ENCODE data around the gene PIGV. TPM values are rescaled to one million over a fixed set of nuclear protein-coding genes. Genes with fewer than 3 reads are reported as not detected.

Gene PIGV
- total RNA-seq, 1 experiment from 2014 or later = 7.5 TPM

DNA sequence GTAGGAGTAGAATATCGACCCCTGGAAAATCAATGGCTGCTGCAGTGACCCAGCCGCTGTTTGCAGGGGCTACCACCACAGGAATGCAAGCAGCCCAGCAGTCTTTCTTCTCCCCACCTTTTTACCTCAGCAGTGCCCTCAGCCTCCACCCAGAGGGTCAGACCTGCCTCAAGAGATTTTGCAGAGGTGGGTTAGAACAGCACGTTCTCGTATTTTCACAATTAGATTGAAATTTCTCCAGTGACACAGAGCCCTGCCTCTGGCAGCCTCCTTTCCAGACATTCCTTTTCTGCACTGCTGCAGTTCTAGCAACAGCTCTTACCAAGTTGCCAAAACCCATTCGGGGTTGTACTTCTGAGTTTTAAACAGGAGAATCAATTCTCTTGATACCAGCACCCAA lies 38.3 kb upstream of the PIGV start:
- H3K4ac ChIP-seq (ENCODE audit: low read depth, low read length) = no peak overlapping the region
- no peak overlapping the region for H2BK20ac ChIP-seq (ENCODE audit: low read depth, low read length, poor library complexity, severe bottlenecking)
- H4K91ac ChIP-seq (ENCODE audit: insufficient read length, low read depth, low read length) = no peak overlapping the region
- H2AK5ac ChIP-seq (ENCODE audit: insufficient read length, low read length) = no peak overlapping the region
- no peak overlapping the region for H3K23ac ChIP-seq (ENCODE audit: insufficient read length, low read depth, low read length)
- no peak overlapping the region for H3K4me2 ChIP-seq (ENCODE audit: insufficient read depth, insufficient read length, low read length)
- no peak overlapping the region for H2BK5ac ChIP-seq (ENCODE audit: insufficient read length, low read length)
- H3K79me2 ChIP-seq (ENCODE audit: insufficient read depth, low read length) = no peaks in the 10 kb centered on the region; the same call in 1 of the 2 replicates
- H3K56ac ChIP-seq (ENCODE audit: insufficient read length, low read depth, low read length) = no peak overlapping the region
- no peak overlapping the region for H3K18ac ChIP-seq (ENCODE audit: insufficient read length, low read depth, low read length)
- TF ChIP-seq, protein P1, sequence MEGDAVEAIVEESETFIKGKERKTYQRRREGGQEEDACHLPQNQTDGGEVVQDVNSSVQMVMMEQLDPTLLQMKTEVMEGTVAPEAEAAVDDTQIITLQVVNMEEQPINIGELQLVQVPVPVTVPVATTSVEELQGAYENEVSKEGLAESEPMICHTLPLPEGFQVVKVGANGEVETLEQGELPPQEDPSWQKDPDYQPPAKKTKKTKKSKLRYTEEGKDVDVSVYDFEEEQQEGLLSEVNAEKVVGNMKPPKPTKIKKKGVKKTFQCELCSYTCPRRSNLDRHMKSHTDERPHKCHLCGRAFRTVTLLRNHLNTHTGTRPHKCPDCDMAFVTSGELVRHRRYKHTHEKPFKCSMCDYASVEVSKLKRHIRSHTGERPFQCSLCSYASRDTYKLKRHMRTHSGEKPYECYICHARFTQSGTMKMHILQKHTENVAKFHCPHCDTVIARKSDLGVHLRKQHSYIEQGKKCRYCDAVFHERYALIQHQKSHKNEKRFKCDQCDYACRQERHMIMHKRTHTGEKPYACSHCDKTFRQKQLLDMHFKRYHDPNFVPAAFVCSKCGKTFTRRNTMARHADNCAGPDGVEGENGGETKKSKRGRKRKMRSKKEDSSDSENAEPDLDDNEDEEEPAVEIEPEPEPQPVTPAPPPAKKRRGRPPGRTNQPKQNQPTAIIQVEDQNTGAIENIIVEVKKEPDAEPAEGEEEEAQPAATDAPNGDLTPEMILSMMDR (conservative IDR thresholded peaks at IDR 0.05) = no peak
- no peak overlapping the region for H3K27ac ChIP-seq (ENCODE audit: insufficient read length, low read depth, low read length)
- no peaks in the 10 kb centered on the region for H4K20me1 ChIP-seq (ENCODE audit: control insufficient read depth, insufficient read depth, insufficient read length)
- H4K5ac ChIP-seq (ENCODE audit: insufficient read length, low read depth, low read length) = no peak overlapping the region
- no peak overlapping the region for H3T11ph ChIP-seq (ENCODE audit: low read length)
- H3K9me3 Mint-ChIP-seq = no peaks in the 10 kb centered on the region
- no peak overlapping the region for H4K8ac ChIP-seq (replicated peaks; ENCODE audit: insufficient read length, low read depth, low read length)
- H2AFZ ChIP-seq (ENCODE audit: low read length) = no peak overlapping the region
- no peak overlapping the region; a peak in 1 of 7 replicates for H3K27ac Mint-ChIP-seq
- H3K9me3 ChIP-seq (ENCODE audit: control insufficient read depth, low read depth, low read length) = no peaks in the 10 kb centered on the region
- no peak overlapping the region for H3K9ac ChIP-seq (ENCODE audit: extremely low read depth, insufficient read length, low read length)
- peaks cover 0 to 4% of the 10 kb centered on the region in 2 experiments; a peak in 1 of 4 replicates for H3K4me1 Mint-ChIP-seq
- no peaks in the 10 kb centered on the region for H3K27me3 Mint-ChIP-seq (ENCODE audit: low read depth)
- H3K79me1 ChIP-seq (ENCODE audit: insufficient read depth, low read depth, low read length, poor library complexity, severe bottlenecking) = peaks cover 7% of the 10 kb centered on the region
- peaks cover 2% of the 10 kb centered on the region for H3K4me1 ChIP-seq (ENCODE audit: insufficient read depth, low read length)
- H3K23me2 ChIP-seq (ENCODE audit: insufficient read length, low read depth, low read length, poor library complexity, severe bottlenecking) = no peaks in the 10 kb centered on the region
- H3K4me3 Mint-ChIP-seq = no peak overlapping the region
- H2BK15ac ChIP-seq (ENCODE audit: low read depth, low read length) = no peak overlapping the region
- H2BK12ac ChIP-seq (ENCODE audit: insufficient read length, low read depth, low read length) = no peak overlapping the region
- WGBS (ENCODE audit: extremely low coverage, insufficient read length, low lambda C conversion rate) = no CpG with 5 or more reads among the region's 5 CpGs
- H3K27me3 ChIP-seq (ENCODE audit: insufficient read depth, low read length) = no peaks in the 10 kb centered on the region
- no peak overlapping the region for H3K14ac ChIP-seq (ENCODE audit: insufficient read depth, low read length)
- no peak for DNase-seq
- peaks cover 29 to 92% (median 76%) of the 10 kb centered on the region in 3 experiments; a peak in 6 of 7 replicates for H3K36me3 Mint-ChIP-seq (ENCODE audit: insufficient read depth in 1 of 3, low read depth in 3 of 3)
- no peak overlapping the region for H2BK120ac ChIP-seq (ENCODE audit: low read depth, low read length, poor library complexity, severe bottlenecking)
